Measurements from ENCODE around the gene LRRC59.

DNA sequence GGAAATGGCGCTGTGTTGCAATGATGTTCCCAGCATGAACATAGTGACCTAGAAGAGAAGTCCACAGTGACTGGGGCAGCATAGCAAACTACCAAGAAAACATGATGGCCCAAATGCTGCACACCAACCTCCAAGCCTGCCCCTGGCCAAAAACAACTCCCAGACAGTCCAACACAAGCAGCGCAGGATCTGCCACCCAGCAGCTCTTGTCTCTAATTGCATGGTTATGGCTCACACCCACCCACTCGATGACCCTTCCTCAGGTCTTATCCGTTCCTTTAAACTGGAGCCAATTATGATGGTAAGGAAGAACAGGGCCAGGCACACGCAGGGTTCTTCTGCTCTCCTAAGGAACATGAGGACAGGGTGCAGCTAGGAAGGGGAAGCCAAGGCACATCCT is 27.3 kb downstream of the LRRC59 start:
- TF ChIP-seq, protein P1, sequence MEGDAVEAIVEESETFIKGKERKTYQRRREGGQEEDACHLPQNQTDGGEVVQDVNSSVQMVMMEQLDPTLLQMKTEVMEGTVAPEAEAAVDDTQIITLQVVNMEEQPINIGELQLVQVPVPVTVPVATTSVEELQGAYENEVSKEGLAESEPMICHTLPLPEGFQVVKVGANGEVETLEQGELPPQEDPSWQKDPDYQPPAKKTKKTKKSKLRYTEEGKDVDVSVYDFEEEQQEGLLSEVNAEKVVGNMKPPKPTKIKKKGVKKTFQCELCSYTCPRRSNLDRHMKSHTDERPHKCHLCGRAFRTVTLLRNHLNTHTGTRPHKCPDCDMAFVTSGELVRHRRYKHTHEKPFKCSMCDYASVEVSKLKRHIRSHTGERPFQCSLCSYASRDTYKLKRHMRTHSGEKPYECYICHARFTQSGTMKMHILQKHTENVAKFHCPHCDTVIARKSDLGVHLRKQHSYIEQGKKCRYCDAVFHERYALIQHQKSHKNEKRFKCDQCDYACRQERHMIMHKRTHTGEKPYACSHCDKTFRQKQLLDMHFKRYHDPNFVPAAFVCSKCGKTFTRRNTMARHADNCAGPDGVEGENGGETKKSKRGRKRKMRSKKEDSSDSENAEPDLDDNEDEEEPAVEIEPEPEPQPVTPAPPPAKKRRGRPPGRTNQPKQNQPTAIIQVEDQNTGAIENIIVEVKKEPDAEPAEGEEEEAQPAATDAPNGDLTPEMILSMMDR (optimal IDR thresholded peaks at IDR 0.05 in 1 of 3, IDR thresholded peaks at IDR 0.05 in 1 of 3, conservative IDR thresholded peaks at IDR 0.05 in 1 of 3; ENCODE audit: extremely low read depth in 1 of 3, insufficient read depth in 2 of 3, low read length in 3 of 3): no peak
- no peak for TF ChIP-seq EZH2 (IDR thresholded peaks at IDR 0.05; ENCODE audit: low read length)
